ENCODE data around the gene TEX10.

TEX10 gene

GRCh38 chr9:100366121-100366520 is 13.4 kb upstream of the TEX10 start:
- no peak for DNase-seq (ENCODE audit: low spot score)
- in situ Hi-C loops (cut with MboI; ENCODE audit: low sequenced_read_pairs, unreplicated experiment), result no loop called here
- no peak for TF ChIP-seq CTCF (IDR thresholded peaks at IDR 0.05; ENCODE audit: borderline replicate concordance, control extremely low read depth, extremely low read depth, insufficient read depth, missing control alignments)

- no peak for DNase-seq (ENCODE audit: low spot score)
- in situ Hi-C loops (cut with MboI; ENCODE audit: low sequenced_read_pairs, unreplicated experiment), result no loop called here
- no peak for TF ChIP-seq CTCF (IDR thresholded peaks at IDR 0.05; ENCODE audit: borderline replicate concordance, control extremely low read depth, extremely low read depth, insufficient read depth, missing control alignments)
These were observed 11.3 kb upstream of the TEX10 start for GRCh38 chr9:100364013-100364412.

GRCh38 chr9:100359057-100359456 is 6.3 kb upstream of the TEX10 start:
- no peak for TF ChIP-seq CTCF (IDR thresholded peaks at IDR 0.05; ENCODE audit: borderline replicate concordance, control extremely low read depth, extremely low read depth, insufficient read depth, missing control alignments)
- no peak for DNase-seq (ENCODE audit: low spot score)
- in situ Hi-C loops (cut with MboI; ENCODE audit: low sequenced_read_pairs, unreplicated experiment), result no loop called here

- no peak for TF ChIP-seq CTCF (IDR thresholded peaks at IDR 0.05; ENCODE audit: borderline replicate concordance, control extremely low read depth, extremely low read depth, insufficient read depth, missing control alignments)
- in situ Hi-C loops (cut with MboI; ENCODE audit: low sequenced_read_pairs, unreplicated experiment), result no loop called here
- no peak for DNase-seq (ENCODE audit: low spot score)
These were observed 4.8 kb upstream of the TEX10 start for GRCh38 chr9:100357501-100357900.

- TF ChIP-seq CTCF (IDR thresholded peaks at IDR 0.05; ENCODE audit: borderline replicate concordance, control extremely low read depth, extremely low read depth, insufficient read depth, missing control alignments), result no peak
- in situ Hi-C loops (cut with MboI; ENCODE audit: low sequenced_read_pairs, unreplicated experiment), result no loop called here
- no peak for DNase-seq (ENCODE audit: low spot score)
These were observed 2.8 kb upstream of the TEX10 start for GRCh38 chr9:100355561-100355960.

- no peak for DNase-seq (ENCODE audit: low spot score)
- TF ChIP-seq CTCF (IDR thresholded peaks at IDR 0.05; ENCODE audit: borderline replicate concordance, control extremely low read depth, extremely low read depth, insufficient read depth, missing control alignments), result no peak
- in situ Hi-C loops (cut with MboI; ENCODE audit: low sequenced_read_pairs, unreplicated experiment), result no loop called here
These were observed 1.5 kb upstream of the TEX10 start for GRCh38 chr9:100354121-100354800.

All from GM13976 (cell line).